ENCODE data around the gene COA1.

COA1 gene

DNA sequence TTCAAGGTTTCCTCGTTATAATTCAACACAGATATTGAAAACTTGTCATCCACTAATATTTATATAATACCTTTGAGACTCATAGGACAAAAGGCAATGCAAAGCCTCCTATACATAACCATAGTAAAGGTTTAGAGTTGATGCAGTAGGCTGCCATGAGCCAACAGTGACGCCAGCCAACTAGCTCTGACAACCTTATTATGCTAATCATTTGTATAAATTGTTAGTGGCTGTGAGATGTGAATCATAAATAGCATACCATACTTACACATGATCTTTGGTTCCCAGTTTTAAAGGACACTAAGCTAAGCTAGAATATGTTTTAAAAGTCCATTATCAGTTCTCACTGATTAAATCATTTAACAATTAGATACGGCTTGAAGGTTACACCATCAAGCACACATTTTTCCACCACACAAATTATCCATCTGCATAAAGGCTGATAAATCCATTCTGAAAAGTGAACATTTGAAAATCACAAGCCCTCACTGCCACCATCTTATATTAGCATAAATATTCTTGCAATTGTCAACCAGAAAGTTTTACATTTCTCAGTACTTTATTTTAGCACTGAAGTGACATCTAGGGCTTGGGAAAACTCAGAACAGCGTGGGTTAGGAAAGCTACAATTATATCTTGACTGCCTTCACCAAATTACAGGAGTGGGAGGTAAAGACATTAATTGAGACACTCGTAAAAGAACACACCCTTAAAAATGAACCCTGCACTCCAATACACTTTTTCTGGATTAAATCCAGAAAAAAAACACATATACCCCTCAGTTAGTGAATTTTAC lies 30.7 kb downstream of the COA1 start:
- DNase-seq (ENCODE audit: low read depth) = peak; percentile 51
- no peak overlapping the region for H3K4me3 ChIP-seq (ENCODE audit: control insufficient read depth, low read depth, low read length)
- TF ChIP-seq, protein P1, sequence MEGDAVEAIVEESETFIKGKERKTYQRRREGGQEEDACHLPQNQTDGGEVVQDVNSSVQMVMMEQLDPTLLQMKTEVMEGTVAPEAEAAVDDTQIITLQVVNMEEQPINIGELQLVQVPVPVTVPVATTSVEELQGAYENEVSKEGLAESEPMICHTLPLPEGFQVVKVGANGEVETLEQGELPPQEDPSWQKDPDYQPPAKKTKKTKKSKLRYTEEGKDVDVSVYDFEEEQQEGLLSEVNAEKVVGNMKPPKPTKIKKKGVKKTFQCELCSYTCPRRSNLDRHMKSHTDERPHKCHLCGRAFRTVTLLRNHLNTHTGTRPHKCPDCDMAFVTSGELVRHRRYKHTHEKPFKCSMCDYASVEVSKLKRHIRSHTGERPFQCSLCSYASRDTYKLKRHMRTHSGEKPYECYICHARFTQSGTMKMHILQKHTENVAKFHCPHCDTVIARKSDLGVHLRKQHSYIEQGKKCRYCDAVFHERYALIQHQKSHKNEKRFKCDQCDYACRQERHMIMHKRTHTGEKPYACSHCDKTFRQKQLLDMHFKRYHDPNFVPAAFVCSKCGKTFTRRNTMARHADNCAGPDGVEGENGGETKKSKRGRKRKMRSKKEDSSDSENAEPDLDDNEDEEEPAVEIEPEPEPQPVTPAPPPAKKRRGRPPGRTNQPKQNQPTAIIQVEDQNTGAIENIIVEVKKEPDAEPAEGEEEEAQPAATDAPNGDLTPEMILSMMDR (conservative IDR thresholded peaks at IDR 0.05; ENCODE audit: control insufficient read depth, insufficient read depth, low read depth, low read length) = no peak

DNA sequence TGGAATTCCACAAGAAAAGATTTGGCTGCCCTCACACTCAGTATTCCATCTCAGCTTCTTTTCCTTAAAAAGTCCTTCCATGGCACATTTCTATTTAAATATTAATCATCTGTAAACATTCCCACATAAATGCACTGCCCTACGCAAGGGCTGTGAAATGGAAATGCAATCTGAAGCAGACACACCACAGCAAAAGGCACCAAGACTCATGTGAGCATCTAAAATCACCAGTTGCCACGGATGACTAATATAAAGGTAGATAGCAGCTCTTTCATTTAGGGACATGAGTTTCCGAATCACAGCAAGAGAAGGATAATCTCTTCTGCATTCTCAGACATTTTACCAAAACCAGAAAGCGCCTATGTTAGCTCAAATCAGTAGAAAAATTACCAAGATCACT lies 31.6 kb downstream of the COA1 start:
- peak; percentile 25 for DNase-seq (ENCODE audit: low read depth)
- TF ChIP-seq, protein P1 (conservative IDR thresholded peaks at IDR 0.05; ENCODE audit: control insufficient read depth, insufficient read depth, low read depth, low read length) = no peak
- H3K4me3 ChIP-seq (ENCODE audit: control insufficient read depth, low read depth, low read length) = no peak overlapping the region

DNA sequence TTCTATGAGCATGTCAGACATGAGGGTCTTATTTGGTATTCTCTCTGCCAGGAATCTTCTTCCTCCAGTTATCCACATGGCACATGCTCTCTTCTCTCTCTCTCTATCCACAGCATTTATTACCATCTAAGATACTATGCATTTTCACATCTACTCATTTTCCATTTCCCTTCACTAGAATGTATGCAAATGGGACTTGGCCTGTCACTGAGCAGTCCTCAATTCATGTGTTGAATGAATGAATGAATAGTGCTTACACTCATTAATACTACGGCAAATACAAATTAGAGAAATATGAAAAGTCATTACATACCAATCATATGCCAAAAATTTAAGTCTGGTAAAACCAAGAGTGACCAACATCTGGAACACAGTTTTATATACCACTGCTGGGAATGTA lies 34.0 kb downstream of the COA1 start:
- no peak overlapping the region for H3K4me3 ChIP-seq (ENCODE audit: control insufficient read depth, low read depth, low read length)
- TF ChIP-seq, protein P1 (conservative IDR thresholded peaks at IDR 0.05; ENCODE audit: control insufficient read depth, insufficient read depth, low read depth, low read length) = no peak
- no peak for DNase-seq (ENCODE audit: low read depth)

DNA sequence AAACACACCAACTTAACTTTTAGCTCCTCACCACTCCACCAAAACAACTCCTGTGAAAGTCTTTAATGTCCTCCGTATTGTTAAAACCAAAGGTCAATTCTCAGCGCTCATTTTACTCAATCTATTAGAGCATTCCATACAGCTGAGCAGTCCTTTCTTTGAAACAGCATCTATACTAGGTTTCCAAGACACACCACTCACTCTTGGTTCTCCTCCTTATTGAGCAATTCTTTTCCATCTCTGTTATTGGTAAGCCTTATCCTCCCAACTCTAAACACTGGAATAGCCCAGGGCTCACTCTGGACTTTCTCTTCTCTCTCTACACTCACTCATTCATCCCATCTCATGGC lies 34.9 kb downstream of the COA1 start:
- peak; percentile 95 for DNase-seq (ENCODE audit: low read depth)
- TF ChIP-seq, protein P1 (conservative IDR thresholded peaks at IDR 0.05; ENCODE audit: control insufficient read depth, insufficient read depth, low read depth, low read length) = no peak
- peak overlapping the region; percentile 26 for H3K4me3 ChIP-seq (ENCODE audit: control insufficient read depth, low read depth, low read length)

DNA sequence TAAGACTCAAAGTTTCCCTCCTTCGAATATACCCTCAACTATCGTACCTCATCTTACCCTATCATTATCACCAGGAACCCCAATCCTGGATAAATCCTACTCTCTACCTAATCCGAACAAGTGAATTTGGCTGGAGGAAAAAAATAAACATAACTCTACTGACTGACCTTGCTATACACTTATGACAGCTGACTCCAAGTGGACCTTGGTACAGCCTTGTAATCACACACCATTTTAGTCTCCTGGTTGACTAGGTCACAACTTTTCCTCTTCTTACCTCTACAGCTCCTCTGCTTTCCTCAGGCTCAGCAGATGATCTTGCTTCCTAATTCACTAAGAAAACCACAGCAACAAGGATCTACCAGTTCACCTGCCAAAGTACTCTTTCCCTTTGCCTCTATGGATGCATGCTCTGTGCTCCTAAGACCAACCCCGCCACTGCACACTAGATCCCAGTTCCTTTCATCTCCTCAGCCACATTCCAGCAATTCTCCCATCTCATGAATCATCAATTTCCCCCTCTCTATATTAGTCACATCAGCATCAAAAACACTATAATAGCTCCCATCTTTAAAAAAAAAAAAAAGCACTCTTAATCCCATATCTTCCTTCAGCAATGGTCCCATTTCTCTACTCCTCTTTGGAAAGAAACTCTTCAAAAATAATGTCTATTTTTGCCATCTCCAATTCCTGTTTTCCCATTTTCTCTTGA lies 35.5 kb downstream of the COA1 start:
- H3K4me3 ChIP-seq (ENCODE audit: control insufficient read depth, low read depth, low read length) = peak overlapping the region; percentile 26
- TF ChIP-seq, protein P1 (conservative IDR thresholded peaks at IDR 0.05; ENCODE audit: control insufficient read depth, insufficient read depth, low read depth, low read length) = no peak
- peak; percentile 90 for DNase-seq (ENCODE audit: low read depth)

DNA sequence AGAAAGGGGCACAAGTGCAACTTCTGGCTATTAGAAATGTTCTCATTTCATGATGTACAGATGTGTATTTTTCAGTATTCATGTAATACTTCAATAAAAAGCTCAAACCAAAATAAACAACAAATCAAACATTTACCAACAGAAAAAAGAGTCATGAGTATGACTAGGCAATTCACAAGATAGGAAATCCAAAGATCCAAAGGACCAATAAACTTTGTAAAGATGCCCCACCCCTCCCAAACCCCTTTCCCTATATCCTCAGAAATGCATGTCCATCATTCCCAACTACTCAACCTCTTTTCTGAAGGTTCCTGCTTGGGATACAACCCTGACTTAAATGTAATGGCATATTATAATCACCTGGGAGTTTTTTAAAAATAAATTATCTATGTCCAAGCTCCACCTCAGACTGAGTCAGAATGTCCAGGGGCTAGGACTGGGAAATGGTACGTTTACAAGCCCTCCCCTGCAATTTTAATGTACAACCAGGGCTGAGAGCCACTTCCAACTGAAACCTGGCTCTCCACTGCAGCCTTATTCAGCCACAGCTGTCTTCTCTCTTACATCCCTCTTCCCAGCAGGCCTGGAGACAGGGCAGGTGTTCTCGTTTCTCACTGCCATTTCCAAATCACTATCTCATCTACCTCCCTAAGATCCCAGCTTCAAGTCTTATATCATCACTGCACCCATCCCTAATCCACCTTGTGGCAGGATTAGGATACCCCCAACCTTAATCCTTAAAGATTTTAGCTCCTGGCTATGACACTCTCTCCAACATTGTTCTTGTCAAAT lies 36.5 kb downstream of the COA1 start:
- peak; percentile 58 for DNase-seq (ENCODE audit: low read depth)
- H3K4me3 ChIP-seq (ENCODE audit: control insufficient read depth, low read depth, low read length) = no peak overlapping the region
- TF ChIP-seq, protein P1 (conservative IDR thresholded peaks at IDR 0.05; ENCODE audit: control insufficient read depth, insufficient read depth, low read depth, low read length) = no peak
